NCI-H1417 treated with DMSO at 0.1 percent for 48 hours (cell line): ENCODE data around the gene SPATA19.
"Not testable (repeated sequence)": the region's sequence is repeated elsewhere in the genome, so short reads cannot be mapped to it uniquely, and the experiment has no call there.

Source experiments
- DNase-seq: peaks from one replicate; lab custom pipeline; 2025; lab: John Stamatoyannopoulos, UW

The SPATA19 gene, protein sequence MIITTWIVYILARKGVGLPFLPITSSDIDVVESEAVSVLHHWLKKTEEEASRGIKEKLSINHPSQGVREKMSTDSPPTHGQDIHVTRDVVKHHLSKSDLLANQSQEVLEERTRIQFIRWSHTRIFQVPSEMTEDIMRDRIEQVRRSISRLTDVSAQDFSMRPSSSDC

DNA sequence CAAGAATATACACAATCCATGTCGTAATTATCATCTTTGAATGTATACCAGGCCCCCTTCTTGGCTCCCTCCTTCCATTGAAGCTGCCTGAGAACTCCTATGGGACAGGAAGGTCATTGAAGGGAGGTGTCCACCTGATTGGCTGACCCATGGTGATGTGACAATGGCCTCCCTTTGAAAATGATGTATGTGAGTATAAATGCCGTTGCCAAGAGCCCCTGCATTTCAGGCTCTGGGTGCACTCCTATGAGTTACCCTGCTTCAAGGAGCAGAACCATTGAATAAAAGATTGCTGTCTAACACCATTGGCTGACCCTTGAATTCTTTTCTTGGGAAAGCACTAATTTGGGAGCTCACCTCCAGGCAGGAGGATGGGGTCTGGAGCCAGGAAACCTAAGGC is at the start of gene SPATA19:
SPATA19 (minus strand) TSS at position 101 of the 400 bp plus-strand sequence; CDS start at position 34, 67 bp downstream.
- DNase-seq = no peak

DNA sequence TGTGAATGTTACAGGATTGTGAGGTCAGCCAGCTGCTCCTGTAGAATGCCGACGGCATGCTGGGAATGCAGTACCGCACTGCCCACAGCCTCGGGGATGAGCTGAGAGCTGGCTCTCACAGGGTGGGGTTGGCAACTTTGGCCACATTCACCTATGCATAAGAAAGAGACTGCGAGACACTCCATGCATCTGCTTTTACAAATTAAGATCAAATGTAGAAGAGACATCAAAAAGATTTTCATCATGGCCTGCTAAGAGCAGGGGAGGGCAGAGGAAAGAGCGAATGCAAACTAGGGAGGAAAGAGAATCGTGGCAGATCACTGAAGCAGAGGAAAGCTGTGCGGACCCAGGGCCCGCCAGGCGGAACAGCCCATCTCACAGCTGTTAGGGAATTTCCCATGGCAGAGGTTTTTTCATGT is 49.8 kb upstream of the SPATA19 start:
- no peak for DNase-seq

DNA sequence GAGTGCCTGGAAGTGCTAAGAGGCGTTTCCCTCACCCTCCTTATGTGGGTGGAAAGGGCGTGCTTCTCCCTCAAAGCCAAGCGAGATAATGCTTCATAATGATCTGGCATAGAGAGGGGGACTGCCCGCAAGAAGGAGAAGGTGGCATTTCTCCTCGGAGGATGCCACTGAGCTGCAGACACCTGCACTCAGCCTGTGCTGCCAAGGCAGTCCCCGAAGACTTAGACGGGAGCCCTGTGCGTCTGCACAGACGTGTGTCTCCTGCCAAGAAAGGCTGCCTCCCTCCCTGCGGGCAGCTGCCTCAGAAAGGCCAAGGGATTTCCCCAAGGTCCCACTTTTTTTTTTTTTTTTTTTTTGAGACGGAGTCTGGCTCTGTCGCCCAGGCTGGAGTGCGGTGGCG is 48.1 kb upstream of the SPATA19 start:
- no peak for DNase-seq

DNA sequence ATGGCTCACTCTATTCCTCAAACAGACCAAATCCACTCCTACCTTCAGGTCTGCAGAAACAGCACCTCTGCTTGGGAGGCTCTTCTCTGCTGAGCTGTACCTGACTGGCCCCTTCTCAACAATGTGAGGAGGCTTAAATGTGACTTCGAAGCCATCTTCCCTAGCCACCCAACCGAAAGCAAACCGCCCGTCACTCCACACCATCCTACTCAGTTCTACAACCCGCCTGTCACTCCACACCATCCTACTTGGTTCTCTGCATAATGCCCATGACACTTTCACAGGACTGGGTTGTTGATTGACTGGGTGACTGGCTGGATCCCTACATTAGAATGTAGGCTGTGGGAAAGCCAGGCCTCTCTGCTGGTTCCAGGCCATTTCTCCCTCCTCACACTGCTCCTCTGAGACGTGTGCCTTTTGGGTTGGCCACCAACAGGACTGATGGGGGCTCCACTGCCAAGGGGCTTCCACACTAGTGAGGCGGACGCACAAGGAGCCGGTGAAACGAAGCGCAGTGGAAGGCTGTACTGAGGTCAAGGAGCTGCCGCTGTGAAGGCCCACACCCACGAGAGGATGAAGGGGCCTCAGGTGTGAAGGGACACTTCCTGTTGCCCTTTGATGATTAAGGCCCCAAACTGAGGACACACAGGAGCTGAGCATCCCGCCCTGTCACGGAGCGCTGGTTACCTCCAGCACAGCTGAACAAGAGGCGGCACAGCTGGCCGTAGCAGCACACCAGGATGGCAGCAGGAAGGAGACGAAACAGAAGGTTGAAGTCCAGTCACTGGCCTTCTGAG is 47.5 kb upstream of the SPATA19 start:
- no peak for DNase-seq

DNA sequence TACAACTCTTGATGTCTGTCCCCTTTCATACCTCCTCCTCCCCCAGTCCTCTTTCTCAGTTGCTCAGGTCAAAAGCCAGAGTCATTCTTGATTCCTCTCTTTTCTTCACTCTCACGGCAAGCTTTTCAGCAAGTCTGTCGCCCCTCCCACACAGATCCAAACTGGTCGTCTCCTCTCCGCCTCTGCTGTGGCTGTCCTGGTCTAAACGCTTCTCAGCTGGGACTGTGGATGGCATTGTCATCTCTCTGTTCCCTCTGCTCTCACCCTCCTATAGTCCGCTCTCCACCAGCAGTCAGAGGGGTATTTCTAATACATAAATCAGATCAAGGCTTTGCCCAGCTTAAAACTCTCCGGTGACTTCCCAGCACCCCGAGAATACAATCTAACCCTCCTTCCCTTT is 46.8 kb upstream of the SPATA19 start:
- no peak for DNase-seq

DNA sequence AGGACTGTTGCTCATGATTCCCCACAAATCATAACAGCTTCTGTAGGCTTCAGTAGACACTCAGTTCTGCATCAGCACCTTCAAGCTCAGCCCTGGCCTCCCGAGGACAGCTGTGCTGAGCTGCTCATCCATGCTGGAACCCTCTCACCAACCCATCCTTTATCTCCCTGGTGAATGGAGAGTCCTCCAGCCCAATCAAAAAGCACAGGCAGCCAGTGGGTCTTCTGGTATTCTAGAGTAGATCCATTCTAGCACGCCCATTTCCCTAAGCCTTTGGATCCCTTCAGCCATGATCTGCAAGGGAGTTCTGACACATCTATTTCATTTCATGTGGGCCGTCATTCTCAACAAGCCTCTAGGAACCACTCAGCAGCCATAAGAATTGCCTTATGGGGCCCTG is 44.6 kb upstream of the SPATA19 start:
- no peak for DNase-seq

DNA sequence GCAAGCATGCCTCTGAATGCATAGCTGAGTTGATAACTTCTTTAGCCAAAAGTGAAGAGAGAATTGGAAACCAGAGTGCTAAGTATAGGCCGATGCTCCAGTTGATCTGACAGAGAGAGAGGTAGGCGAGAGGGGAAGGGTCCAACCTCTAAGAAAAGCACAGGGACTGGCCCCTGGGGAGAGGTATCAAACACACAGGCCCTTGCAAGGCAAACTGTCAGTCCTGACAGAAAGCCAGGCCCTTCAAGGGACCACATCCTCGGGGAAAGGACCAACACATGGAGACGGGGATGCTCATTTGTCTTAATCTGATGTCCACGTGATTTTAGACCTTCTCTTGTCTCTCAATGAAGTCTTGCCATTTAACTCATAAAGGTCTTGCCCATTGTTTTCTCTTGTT is 43.9 kb upstream of the SPATA19 start:
- DNase-seq = no peak

DNA sequence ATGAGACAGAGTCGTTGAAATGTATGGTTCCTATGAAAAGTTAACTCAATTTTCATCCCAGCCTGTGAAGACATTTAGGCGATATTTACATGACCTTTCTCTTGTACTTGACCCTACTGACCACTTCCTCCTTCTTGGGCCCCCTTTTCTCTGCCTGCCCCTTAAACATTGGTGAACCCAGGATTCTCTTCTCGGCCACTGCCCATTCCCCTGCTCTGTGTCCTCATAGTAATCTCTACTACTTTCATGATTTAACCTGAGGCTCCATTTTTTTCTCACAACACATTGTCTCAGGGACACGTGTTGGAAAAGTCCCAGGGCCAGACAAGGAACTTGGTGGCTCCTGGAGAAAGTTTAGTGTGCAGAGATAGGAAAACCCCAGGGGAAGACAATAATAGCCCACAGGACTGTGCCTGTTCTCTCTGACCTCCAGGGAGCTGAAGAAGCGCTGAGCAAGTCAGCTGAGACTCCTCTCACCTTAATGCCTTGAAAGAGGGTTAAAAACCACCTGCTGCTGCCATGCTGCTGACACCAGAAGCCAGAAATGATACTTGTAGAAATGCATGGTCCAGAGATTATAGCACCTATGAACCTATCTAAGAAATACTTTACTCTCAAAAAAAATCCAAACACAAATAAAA is 42.5 kb upstream of the SPATA19 start:
- no peak for DNase-seq

DNA sequence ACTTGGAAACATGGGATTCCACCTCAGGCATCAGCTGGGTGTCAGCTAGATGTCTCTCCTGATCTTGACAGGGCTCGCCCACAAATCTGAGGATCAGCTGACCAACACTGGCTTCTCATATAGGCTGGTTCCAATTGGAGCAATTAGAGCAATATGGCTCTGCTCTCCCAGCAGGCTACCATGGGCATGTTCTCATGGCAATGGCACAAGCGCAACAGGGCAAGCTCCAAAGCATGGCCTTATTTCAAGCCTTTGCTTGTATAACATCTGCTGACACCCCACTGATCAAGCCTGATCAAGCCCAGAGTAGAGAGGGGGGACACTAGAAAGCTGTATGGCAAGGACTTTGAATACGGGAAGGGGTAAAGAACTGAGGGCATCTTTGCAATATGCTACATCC is 40.7 kb upstream of the SPATA19 start:
- DNase-seq = no peak

DNA sequence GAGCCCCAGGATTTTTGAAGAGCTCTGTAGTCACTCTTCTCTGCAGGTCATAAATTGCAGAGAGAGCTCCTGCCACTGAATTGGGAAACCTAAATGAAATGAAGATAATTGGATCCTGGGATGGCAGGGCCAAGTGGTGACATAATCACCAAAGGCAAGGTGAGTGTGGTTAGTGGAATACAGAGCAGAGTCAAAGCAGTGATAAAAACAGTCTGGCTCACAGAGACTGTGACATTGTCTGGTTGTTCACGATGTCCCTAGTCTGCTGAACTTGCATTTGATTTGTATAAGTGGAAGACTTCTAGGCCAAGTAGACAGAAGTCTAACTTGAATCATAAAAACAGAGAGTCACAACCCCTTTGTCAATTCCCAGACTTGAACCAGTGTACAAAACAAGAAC is 26.8 kb upstream of the SPATA19 start:
- DNase-seq = no peak

DNA sequence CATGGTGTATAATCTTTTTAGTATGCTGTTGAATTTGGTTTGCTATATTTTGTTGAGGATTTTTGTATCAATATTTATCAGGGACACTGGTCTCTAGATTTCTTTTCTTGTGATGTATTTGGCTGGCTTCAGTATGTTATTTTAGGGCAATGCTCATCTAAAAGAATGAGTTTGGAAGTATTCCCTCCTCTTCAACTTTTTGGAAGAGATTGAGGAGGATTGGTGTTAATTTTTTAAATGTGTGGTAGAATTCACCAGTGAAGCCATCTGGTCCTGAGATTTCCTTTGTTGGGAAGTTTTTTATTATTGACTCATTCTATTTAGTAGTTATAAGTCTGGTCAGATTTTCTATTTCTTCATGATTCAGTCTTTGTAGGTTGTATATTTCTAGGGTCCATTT is 22.1 kb upstream of the SPATA19 start:
- no peak for DNase-seq

DNA sequence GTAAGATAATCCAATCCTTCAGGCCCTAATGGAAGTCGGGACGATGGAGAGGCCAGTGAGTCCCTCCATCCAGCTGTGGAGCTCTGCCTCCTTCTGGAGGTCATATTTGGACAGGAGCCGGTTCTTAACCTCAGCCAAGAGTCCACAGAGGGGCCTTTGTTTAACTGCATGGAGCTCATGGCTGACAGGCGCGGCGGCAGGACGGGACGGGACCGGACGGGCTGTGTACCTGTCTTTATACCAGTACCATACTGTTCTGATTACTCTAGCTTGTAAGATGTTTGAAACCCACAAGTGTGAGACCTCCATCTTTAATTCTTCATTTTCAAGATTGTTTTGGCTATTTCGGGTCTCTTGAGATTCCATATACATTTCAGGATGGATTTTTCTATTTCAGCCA is 20.2 kb upstream of the SPATA19 start:
- DNase-seq = no peak

DNA sequence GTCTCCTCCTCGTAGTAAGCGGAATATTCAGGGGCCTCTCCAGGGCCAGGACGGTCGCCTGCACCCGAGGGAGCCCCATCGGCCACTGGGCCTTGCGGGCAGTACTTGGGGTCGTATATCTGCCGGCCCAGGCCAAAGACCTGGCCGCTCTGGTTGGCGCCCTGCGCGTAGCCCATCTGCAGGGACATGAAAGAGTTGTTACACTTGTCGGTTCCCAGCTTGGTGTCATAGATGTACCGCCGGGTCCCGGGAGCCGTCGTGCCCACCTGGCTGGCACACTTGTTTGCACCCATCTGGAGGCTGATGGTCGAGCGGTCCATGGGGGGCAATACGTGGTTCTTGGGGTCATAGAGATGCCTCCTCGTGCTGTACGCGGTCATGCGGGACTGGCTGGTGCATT is 19.4 kb upstream of the SPATA19 start:
- no peak for DNase-seq

DNA sequence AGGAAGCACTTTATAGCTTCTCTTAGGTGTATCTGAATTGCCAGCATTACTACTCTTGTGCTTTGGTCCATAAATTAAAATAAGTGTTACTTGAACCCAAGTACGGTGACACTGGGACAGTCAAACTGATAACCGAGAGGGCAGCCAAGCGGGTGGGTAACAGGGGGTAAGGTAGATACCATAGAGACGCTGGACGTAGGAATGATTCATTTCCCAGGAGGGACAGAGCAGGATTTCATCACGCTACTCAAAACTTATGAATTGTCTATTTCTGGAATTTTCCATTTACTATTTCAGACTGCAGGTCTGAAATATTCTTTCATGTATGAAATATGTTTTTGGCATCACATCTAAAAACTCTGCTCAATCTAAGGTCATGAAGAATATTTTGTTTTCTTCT is 14.8 kb upstream of the SPATA19 start:
- DNase-seq = no peak

DNA sequence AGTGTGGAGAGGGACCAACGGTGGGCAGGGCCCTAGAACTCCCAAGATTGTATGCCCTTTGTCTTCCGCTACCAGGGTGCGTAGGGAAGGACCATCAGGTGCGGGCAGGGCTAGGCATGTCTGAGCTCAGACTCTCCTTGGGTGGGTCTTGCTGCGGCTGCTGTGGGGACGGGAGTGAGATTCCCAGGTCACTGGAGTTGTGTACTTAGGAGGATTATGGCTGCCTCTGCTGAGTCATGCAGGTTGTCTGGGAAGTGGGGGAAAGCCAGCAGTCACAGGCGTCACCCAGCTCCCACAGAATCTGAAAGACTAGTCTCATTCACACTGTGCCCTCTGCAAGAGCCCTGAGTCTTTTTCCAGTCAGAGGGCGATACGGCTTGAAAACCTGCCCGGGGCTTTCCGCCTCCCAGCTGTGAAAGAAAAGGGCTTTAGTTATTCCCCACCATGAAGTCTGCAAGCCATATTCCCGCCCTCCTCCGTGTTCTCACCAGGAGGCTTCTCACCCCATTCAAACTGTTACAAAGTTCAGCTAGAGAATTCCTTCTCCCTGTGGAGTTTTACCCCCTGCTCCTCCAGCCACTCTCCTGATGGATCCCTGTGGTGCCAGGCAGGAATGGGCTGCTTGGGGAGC is 9.1 kb upstream of the SPATA19 start:
- DNase-seq = not testable (repeated sequence)

DNA sequence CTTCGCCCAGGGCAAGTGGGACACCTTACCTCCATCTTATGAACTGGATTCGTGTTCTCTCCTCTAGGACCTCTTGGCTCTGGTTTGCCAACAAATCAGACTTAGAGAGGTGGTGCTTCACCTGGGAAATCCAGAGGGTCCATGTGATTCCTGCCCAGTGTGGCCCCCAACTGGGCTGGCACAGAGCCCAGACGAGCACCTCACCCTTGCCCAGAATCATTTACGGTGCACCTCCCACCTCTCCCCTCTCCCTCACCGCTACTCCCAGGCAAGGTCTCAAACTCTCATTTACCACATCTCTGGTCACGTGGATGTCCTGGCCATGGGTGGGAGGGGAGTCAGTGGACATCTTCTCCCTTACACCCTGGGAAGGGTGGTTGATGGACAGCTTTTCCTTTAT is 1.1 kb downstream of the SPATA19 start:
- DNase-seq = no peak

DNA sequence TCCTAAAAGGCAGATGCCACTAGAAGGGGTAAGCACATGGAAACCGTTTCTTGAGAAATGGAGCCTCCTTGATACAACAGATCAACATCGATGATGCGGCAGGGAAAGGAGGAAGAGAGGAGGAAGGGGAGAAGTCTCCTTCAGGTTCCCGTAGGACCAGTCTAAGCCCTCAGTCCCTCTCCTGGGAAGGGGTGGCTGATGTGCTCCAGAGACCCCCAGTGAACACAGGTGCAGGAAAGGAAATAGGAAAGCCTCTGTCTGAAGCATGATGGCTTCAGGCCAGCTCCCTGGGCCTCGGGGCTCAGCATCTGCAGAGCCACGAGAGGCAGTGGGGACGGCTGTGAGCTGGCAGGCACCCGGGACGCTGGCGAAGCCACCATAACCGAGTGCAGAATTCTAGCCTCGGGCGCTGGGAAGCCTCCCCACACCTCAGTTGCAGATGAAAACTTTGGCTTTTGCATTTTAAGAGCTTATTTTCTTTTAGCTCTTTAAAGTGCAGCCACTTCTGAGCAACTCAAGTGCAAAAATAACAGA is 1.8 kb downstream of the SPATA19 start:
- no peak for DNase-seq

DNA sequence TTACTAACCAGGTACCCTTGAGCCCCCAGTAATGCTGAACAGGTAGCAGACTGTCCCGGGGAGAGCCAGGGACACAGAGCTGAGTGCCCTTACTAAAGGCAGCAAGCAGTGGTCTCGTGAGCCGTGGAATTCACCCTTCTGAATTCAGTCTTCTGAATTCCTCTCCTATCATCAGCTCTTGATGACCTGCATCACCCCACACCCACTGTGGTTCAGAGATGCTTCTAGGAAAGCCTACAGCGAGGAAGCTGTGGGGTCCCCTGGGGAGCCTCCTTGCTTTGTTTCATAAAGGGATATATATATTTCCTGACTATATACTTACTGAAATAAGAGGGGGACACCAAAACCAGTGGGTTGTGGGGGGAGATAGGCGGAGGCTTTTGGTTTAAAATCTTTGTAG is 2.6 kb downstream of the SPATA19 start:
- DNase-seq = no peak

DNA sequence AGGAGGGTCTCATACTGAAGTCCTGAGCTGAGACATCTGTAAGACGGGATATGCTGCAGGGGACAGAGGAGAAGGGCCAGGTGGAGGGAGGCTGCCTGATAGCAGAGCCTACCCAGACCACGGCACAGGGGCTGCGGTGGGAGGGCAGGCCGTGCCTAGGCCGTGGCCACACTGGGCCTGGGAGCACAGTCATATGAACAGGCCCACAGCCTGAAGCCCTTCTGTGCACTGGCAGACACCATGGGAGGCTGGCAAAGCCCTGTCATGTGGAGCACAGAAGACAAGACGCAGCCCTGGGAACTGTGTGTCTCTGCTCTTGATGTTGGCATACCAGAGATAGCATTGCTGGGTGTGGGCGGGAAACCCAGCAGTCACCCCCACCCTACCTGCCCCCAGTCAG is 3.3 kb downstream of the SPATA19 start:
- no peak for DNase-seq

DNA sequence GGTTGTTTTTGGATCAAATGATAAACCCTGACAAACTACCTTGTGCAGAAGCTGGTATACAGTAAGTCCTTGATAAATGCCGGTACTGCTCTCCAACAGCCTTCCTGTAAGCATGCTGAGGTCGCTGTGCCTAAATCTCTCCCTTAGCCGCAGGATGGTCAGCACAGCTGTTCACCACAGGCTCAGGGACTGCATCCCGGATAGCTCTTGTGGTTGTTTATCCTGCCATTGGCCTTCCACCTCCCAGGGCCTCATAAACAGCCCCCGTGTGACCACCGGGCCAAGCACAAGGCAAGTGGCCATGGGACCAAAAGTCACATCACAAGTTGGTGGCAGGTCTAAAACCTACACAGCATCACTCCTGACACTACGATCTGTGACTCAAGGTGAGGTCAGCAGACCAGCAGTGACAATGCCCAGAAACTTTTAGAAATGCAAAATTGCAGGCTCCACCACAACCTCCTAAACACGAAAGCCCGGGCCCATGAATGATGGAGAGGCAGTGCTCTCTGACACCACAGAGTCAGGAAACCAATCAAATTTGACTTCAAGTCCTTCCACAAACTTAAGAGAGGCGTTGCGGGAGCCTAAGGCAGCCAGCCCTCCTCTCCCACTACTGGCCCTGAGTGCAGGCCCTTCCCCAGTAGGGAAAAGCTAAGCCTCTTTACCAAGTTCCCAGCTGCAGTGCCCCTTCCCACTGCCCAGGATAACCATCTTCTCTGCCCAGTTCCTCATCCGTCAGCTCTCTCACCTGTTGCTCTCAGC is 3.9 kb downstream of the SPATA19 start:
- DNase-seq = no peak

DNA sequence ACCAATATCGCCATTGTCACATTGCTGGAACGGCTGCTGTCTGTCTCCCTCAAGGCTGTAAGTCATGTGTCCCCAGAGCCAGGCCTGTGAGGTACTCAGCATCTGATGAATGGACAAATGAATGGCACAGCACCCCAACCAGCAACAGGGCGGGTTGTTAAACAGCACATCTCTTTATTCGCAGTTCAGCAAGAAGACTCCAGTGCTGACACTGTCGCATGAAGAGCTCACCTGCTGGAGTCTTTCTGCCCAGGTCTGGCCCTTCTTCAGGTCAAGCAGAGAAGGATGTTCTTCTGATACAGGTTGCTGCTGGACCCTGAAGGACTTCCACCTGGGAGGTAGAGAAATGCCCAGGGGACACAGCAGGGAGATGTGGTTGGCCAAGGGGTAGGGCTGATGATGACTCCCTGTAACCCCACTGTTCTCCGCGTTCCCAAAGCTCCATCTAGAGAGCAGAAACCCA is 4.8 kb downstream of the SPATA19 start:
- DNase-seq = no peak
